WTC11 (cell line): ENCODE data around the gene MNT. TPM values are rescaled to one million over a fixed set of nuclear protein-coding genes. Genes with fewer than 3 reads are reported as not detected.

ENCODE experiments used
- ATAC-seq: fragments of 200-7000 bp; cut with Tn5 transposase; 2 replicates; pipeline ENCODE4 v1.10.0; 2021; ENCODE audit warnings: mild to moderate bottlenecking, moderate library complexity
- CTCF ChIA-PET: fragments of 300-600 bp; sonication (Branson Sonifier 250); formaldehyde crosslinking; loops from one replicate; lab custom pipeline; 2021; ENCODE audit warnings: antibody characterized with exemption; lab: Charles Lee
- POLR2A ChIA-PET: fragments of 350-600 bp; sonication (Branson Sonifier 250); formaldehyde crosslinking; loops from one replicate; lab custom pipeline; 2021; ENCODE audit warnings: antibody characterized with exemption; lab: Charles Lee
- DNase-seq: peaks from one replicate; pipeline ENCODE4 v3.0.0; 2021; ENCODE audit warnings: low spot score
- H3K27ac Mint-ChIP-seq: 2 replicates; pipeline ENCODE4 v1.8.0; 2021; ENCODE audit warnings: mixed read lengths
- H3K27me3 Mint-ChIP-seq: 2 replicates; pipeline ENCODE4 v1.8.0; 2021; ENCODE audit warnings: low read depth, mild to moderate bottlenecking, moderate library complexity, mixed read lengths
- H3K36me3 Mint-ChIP-seq: 2 replicates; pipeline ENCODE4 v1.8.0; 2021; ENCODE audit warnings: mixed read lengths
- H3K4me1 Mint-ChIP-seq: 2 replicates; pipeline ENCODE4 v1.8.0; 2022; ENCODE audit warnings: mixed read lengths
- H3K4me3 Mint-ChIP-seq: 2 replicates; pipeline ENCODE4 v1.8.0; 2021; ENCODE audit warnings: mild to moderate bottlenecking, moderate library complexity, mixed read lengths
- H3K9me3 Mint-ChIP-seq: 2 replicates; pipeline ENCODE4 v1.8.0; 2021; ENCODE audit warnings: mixed read lengths
- ATF3 ChIP-seq: sonication (generic); formaldehyde crosslinking; conservative IDR thresholded peaks from 2 replicates; pipeline ENCODE4 v1.8.1; 2022; ENCODE audit warnings: mild to moderate bottlenecking, missing genetic modification reagents
- CREB1 ChIP-seq: sonication (generic); formaldehyde crosslinking; IDR thresholded peaks from 2 replicates; pipeline ENCODE4 v1.8.0; 2023; ENCODE audit warnings: mild to moderate bottlenecking, missing genetic modification reagents
- E2F5 ChIP-seq: sonication (generic); formaldehyde crosslinking; IDR thresholded peaks from 2 replicates; pipeline ENCODE4 v1.8.1; 2022; ENCODE audit warnings: mild to moderate bottlenecking, moderate library complexity, missing genetic modification reagents
- EMX1 ChIP-seq: fragments of 250-450 bp; sonication (Bioruptor Pico); IDR thresholded peaks from 2 replicates; pipeline ENCODE4 v1.8.0; 2021; ENCODE audit warnings: mild to moderate bottlenecking
- FOXK1 ChIP-seq: sonication (generic); formaldehyde crosslinking; IDR thresholded peaks from 2 replicates; pipeline ENCODE4 v1.8.0; 2022; ENCODE audit warnings: mild to moderate bottlenecking, moderate library complexity, missing genetic modification reagents
- GABPB1 ChIP-seq: sonication (generic); formaldehyde crosslinking; IDR thresholded peaks from 2 replicates; pipeline ENCODE4 v1.8.1; 2023; ENCODE audit warnings: mild to moderate bottlenecking, missing genetic modification reagents
- HMGXB4 ChIP-seq: sonication (generic); formaldehyde crosslinking; IDR thresholded peaks from 2 replicates; pipeline ENCODE4 v1.8.1; 2023; ENCODE audit warnings: mild to moderate bottlenecking, moderate library complexity, missing genetic modification reagents
- IRF1 ChIP-seq: sonication (generic); formaldehyde crosslinking; IDR thresholded peaks from 2 replicates; pipeline ENCODE4 v1.8.0; 2023; ENCODE audit warnings: missing genetic modification reagents
- IRF2 ChIP-seq: sonication (generic); formaldehyde crosslinking; IDR thresholded peaks from 2 replicates; pipeline ENCODE4 v1.8.0; 2022; ENCODE audit warnings: low read depth, missing genetic modification reagents, borderline replicate concordance
- MYBL2 ChIP-seq: sonication (generic); formaldehyde crosslinking; IDR thresholded peaks from 2 replicates; pipeline ENCODE4 v1.8.1; 2023; ENCODE audit warnings: mild to moderate bottlenecking, moderate library complexity, missing genetic modification reagents
- PRRX2 ChIP-seq: fragments of 250-450 bp; sonication (Bioruptor Pico); IDR thresholded peaks from 2 replicates; pipeline ENCODE4 v1.8.0; 2021; ENCODE audit warnings: mild to moderate bottlenecking
- SMAD4 ChIP-seq: sonication (generic); formaldehyde crosslinking; IDR thresholded peaks from 2 replicates; pipeline ENCODE4 v1.8.0; 2022; ENCODE audit warnings: mild to moderate bottlenecking, missing genetic modification reagents
- TEAD1 ChIP-seq: sonication (generic); formaldehyde crosslinking; IDR thresholded peaks from 2 replicates; pipeline ENCODE4 v1.8.0; 2022; ENCODE audit warnings: mild to moderate bottlenecking, missing genetic modification reagents
- ZBTB21 ChIP-seq: sonication (generic); formaldehyde crosslinking; IDR thresholded peaks from 2 replicates; pipeline ENCODE4 v1.8.1; 2023; ENCODE audit warnings: mild to moderate bottlenecking, missing genetic modification reagents, borderline replicate concordance
- ZNF138 ChIP-seq: sonication (generic); formaldehyde crosslinking; conservative IDR thresholded peaks from 2 replicates; pipeline ENCODE4 v1.8.1; 2022; ENCODE audit warnings: mild to moderate bottlenecking, moderate library complexity, missing genetic modification reagents
- ZNF281 ChIP-seq: sonication (generic); formaldehyde crosslinking; IDR thresholded peaks from 2 replicates; pipeline ENCODE4 v1.8.0; 2023; ENCODE audit warnings: mild to moderate bottlenecking, missing genetic modification reagents
- ZNF512 ChIP-seq: sonication (generic); formaldehyde crosslinking; IDR thresholded peaks from 2 replicates; pipeline ENCODE4 v1.8.1; 2022; ENCODE audit warnings: missing genetic modification reagents, borderline replicate concordance
- total RNA-seq: library from RNA; stranded (reverse); gene quantifications from 3 replicates; pipeline ENCODE4 v1.2.3, GENCODE V29; 2021
- TF ChIP-seq, protein P1 (sequence below): sonication (generic); formaldehyde crosslinking; IDR thresholded peaks from 2 replicates; pipeline ENCODE4 v1.8.1; 2023; ENCODE audit warnings: mild to moderate bottlenecking, missing genetic modification reagents, moderate library complexity
- TF ChIP-seq, protein P2 (sequence below): sonication (generic); formaldehyde crosslinking; IDR thresholded peaks from 2 replicates; pipeline ENCODE4 v1.8.0; 2022; ENCODE audit warnings: mild to moderate bottlenecking, missing genetic modification reagents
- TF ChIP-seq, protein P3 (sequence below): sonication (generic); formaldehyde crosslinking; IDR thresholded peaks from 2 replicates; pipeline ENCODE4 v1.8.1; 2023; ENCODE audit warnings: mild to moderate bottlenecking, missing genetic modification reagents

MNT gene
- total RNA-seq, 1 experiment from 2014 or later = 21.6 TPM

DNA sequence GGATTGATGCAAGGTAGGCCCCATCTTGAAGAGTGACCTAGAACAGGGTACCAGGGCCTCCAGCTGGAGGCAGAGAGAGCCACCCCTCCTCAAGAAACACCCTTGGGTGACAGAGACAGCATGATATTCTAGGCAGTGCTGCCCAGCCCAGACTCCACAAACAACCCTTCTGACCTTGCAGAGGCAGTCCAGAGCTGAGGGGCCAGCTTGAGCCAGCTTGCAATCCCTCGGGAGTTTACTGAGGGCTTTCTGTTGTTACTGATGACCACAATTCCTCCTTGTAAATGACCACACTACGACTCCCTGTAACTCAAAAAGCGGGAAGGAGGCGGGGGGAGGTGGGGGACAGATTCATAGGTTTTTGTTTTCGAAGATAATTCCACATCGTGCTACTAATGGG lies 18.6 kb upstream of the MNT start:
- ATAC-seq (no peak), DNase-seq (no peak)
- H3K4me1 Mint-ChIP-seq = no peaks in the 10 kb centered on the region
- H3K36me3 Mint-ChIP-seq = peaks cover 30% of the 10 kb centered on the region
- CTCF ChIA-PET = interaction anchor here (2.0 kb wide), 1 partner anchor 37 kb away, joined by 15 read pairs; no protein-coding TSS in a partner anchor
- POLR2A ChIA-PET = no interaction called here
- H3K27ac Mint-ChIP-seq = no peak overlapping the region
- no peaks in the 10 kb centered on the region for H3K9me3 Mint-ChIP-seq
- H3K4me3 Mint-ChIP-seq = no peak overlapping the region
- no peaks in the 10 kb centered on the region for H3K27me3 Mint-ChIP-seq
- TF ChIP-seq GABPB1 (CRISPR knock-in tag) = no peak
- TF ChIP-seq ZNF281 = no peak
- TF ChIP-seq IRF2 (CRISPR knock-in tag) = no peak
- no peak for TF ChIP-seq TEAD1 (CRISPR knock-in tag)
- TF ChIP-seq HMGXB4 = no peak
- no peak for TF ChIP-seq EMX1
- TF ChIP-seq ATF3 (CRISPR knock-in tag) = no peak
- no peak for TF ChIP-seq E2F5 (CRISPR knock-in tag)
- TF ChIP-seq MYBL2 (CRISPR knock-in tag) = no peak
- no peak for TF ChIP-seq ZNF512
- TF ChIP-seq FOXK1 (CRISPR knock-in tag) = no peak
- TF ChIP-seq PRRX2 = no peak
- no peak for TF ChIP-seq ZNF138 (CRISPR knock-in tag)
- no peak for TF ChIP-seq IRF1 (CRISPR knock-in tag)
- no peak for TF ChIP-seq SMAD4 (CRISPR knock-in tag)
- no peak for TF ChIP-seq CREB1 (CRISPR knock-in tag)
- TF ChIP-seq, protein P1, sequence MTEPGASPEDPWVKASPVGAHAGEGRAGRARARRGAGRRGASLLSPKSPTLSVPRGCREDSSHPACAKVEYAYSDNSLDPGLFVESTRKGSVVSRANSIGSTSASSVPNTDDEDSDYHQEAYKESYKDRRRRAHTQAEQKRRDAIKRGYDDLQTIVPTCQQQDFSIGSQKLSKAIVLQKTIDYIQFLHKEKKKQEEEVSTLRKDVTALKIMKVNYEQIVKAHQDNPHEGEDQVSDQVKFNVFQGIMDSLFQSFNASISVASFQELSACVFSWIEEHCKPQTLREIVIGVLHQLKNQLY (CRISPR knock-in tag) = no peak
- TF ChIP-seq ZBTB21 = no peak
- TF ChIP-seq, protein P2, sequence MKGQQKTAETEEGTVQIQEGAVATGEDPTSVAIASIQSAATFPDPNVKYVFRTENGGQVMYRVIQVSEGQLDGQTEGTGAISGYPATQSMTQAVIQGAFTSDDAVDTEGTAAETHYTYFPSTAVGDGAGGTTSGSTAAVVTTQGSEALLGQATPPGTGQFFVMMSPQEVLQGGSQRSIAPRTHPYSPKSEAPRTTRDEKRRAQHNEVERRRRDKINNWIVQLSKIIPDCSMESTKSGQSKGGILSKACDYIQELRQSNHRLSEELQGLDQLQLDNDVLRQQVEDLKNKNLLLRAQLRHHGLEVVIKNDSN (CRISPR knock-in tag) = no peak
- TF ChIP-seq, protein P3, sequence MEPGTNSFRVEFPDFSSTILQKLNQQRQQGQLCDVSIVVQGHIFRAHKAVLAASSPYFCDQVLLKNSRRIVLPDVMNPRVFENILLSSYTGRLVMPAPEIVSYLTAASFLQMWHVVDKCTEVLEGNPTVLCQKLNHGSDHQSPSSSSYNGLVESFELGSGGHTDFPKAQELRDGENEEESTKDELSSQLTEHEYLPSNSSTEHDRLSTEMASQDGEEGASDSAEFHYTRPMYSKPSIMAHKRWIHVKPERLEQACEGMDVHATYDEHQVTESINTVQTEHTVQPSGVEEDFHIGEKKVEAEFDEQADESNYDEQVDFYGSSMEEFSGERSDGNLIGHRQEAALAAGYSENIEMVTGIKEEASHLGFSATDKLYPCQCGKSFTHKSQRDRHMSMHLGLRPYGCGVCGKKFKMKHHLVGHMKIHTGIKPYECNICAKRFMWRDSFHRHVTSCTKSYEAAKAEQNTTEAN (CRISPR knock-in tag) = no peak
